K562 (cell line): ENCODE results near the gene SLC10A2. TPM values are rescaled to one million over a fixed set of nuclear protein-coding genes. Genes with fewer than 3 reads are reported as not detected.

Source experiments
- ATAC-seq: fragments of 200-7000 bp; cut with Tn5 transposase; 3 replicates; pipeline ENCODE4 v1.9.1; 2020; ENCODE audit warnings: moderate library complexity
- BruUV-seq: library from RNA; stranded (reverse); fragments of 400-500 nt; replicated peaks from 2 replicates; lab custom pipeline; 2021; lab: Mats Ljungman, UMichigan
- CTCF ChIA-PET: fragments of 300-600 bp; formaldehyde crosslinking; extraction: SDS; loops from one replicate; lab custom pipeline; 2021; ENCODE audit warnings: low intra/inter-chr PET ratio; lab: Yijun Ruan, JAX
- POLR2A ChIA-PET: fragments of 300-600, 350-650 bp; sonication (Branson Sonifier 250); formaldehyde crosslinking; extraction: SDS; loops from one replicate; lab custom pipeline; 2021; ENCODE audit warnings: antibody characterized with exemption, inconsistent platforms; lab: Yijun Ruan, JAX
- DNase-seq, 4 experiments: peaks; one replicate each; pipeline versions ENCODE4 v3.0.0 to v3.0.0-alpha.2; 2011 to 2018; ENCODE audit warnings: low spot score in 3 of 4, mixed read lengths in 3 of 4; ENCODE audit errors: extremely low read depth in 1 of 4
- FAIRE-seq: peaks from 2 replicates; lab custom pipeline; 2011; peaks lifted over from hg19 to GRCh38; lab: Jason Lieb, UNC
- H2AFZ ChIP-seq: 2 replicates; pipeline ENCODE4 v1.6.0; 2011; ENCODE audit warnings: low read depth, low read length, control low read depth, inconsistent platforms
- H3K27ac ChIP-seq: fragments of 200-600 bp; 3 replicates; pipeline ENCODE4 v1.8.0; 2011; ENCODE audit warnings: low read depth, mild to moderate bottlenecking, control low read depth, inconsistent platforms, low read length, moderate library complexity, mixed read lengths; ENCODE audit errors: extremely low read depth
- H3K27me3 ChIP-seq, 2 experiments: fragments of 300-600 bp in 1 of 2; 2 replicates in 1 of 2; 3 replicates in 1 of 2; pipeline versions ENCODE4 v1.6.0 to v1.8.0; 2011; ENCODE audit warnings: inconsistent platforms in 2 of 2, low read length in 2 of 2, mild to moderate bottlenecking in 1 of 2, mixed read lengths in 1 of 2, moderate library complexity in 1 of 2; ENCODE audit not compliant: control insufficient read depth in 2 of 2, insufficient read depth in 2 of 2
- H3K36me3 ChIP-seq: fragments of 300-600 bp; 3 replicates; pipeline ENCODE4 v1.8.0; 2011; ENCODE audit warnings: mild to moderate bottlenecking, low read length, inconsistent platforms; ENCODE audit not compliant: control insufficient read depth, insufficient read depth
- H3K4me1 ChIP-seq, 2 experiments: fragments of 200-600 bp in 1 of 2; replicated peaks in 1 of 2; 2 replicates in 1 of 2; 3 replicates in 1 of 2; pipeline versions ENCODE4 v1.5.1 to v1.8.0; 2011; ENCODE audit warnings: inconsistent platforms in 2 of 2, low read length in 2 of 2, mild to moderate bottlenecking in 1 of 2, mixed read lengths in 1 of 2, moderate library complexity in 1 of 2; ENCODE audit not compliant: control insufficient read depth in 2 of 2, insufficient read depth in 2 of 2
- H3K4me2 ChIP-seq: 2 replicates; pipeline ENCODE4 v1.6.1; 2011; ENCODE audit warnings: low read length, control low read depth, inconsistent platforms, mixed read lengths; ENCODE audit not compliant: insufficient read depth
- H3K4me3 ChIP-seq: fragments of 200-600 bp; sonication (generic), shearing (Covaris generic); 2 replicates; pipeline ENCODE4 v1.5.1; 2016; ENCODE audit warnings: control low read depth, inconsistent platforms
- H3K79me2 ChIP-seq: fragments of 200-600 bp; 3 replicates; pipeline ENCODE4 v1.8.0; 2011; ENCODE audit warnings: low read length, inconsistent platforms; ENCODE audit not compliant: control insufficient read depth, insufficient read depth
- H3K9ac ChIP-seq, 2 experiments: 2 replicates each; pipeline versions ENCODE4 v1.6.0 to v1.6.1; 2011; ENCODE audit warnings: low read depth in 2 of 2, low read length in 2 of 2, control low read depth in 1 of 2, inconsistent platforms in 1 of 2, mild to moderate bottlenecking in 1 of 2, mixed read lengths in 1 of 2; ENCODE audit not compliant: insufficient read depth in 1 of 2
- H3K9me1 ChIP-seq: one replicate; pipeline ENCODE4 v1.6.0; 2011; ENCODE audit warnings: inconsistent platforms, mild to moderate bottlenecking, low read length, moderate library complexity; ENCODE audit not compliant: control insufficient read depth, insufficient read depth
- H3K9me3 ChIP-seq: replicated peaks from 2 replicates; pipeline ENCODE4 v1.5.1; 2011; ENCODE audit warnings: low read depth, low read length, inconsistent platforms; ENCODE audit not compliant: control insufficient read depth, insufficient read depth
- H4K20me1 ChIP-seq: replicated peaks from 2 replicates; pipeline ENCODE4 v1.6.1; 2011; ENCODE audit warnings: low read length, inconsistent platforms, mixed read lengths; ENCODE audit not compliant: control insufficient read depth, insufficient read depth
- CBFA2T3 ChIP-seq: fragments of 450-650 bp; IDR thresholded peaks from 2 replicates; pipeline ENCODE4 v1.6.1; 2017
- EP400 ChIP-seq: fragments of 450-650 bp; IDR thresholded peaks from 2 replicates; pipeline ENCODE4 v1.6.1; 2017; ENCODE audit warnings: antibody characterized with exemption, mild to moderate bottlenecking, moderate library complexity
- FOS ChIP-seq: IDR thresholded peaks from 3 replicates; pipeline ENCODE4 v1.6.1; 2011; ENCODE audit not compliant: insufficient read length; ENCODE audit errors: extremely low read depth
- HDGF ChIP-seq: fragments of 450-650 bp; IDR thresholded peaks from 2 replicates; pipeline ENCODE4 v1.6.1; 2016
- HSF4 ChIP-seq: fragments of 250-450 bp; sonication (Bioruptor Pico); IDR thresholded peaks from 2 replicates; pipeline ENCODE4 v2.1.2; 2022; ENCODE audit warnings: mild to moderate bottlenecking, moderate library complexity, borderline replicate concordance
- ZNF184 ChIP-seq: sonication (generic); formaldehyde crosslinking; IDR thresholded peaks from 2 replicates; pipeline ENCODE4 v1.5.0; 2020; ENCODE audit warnings: missing genetic modification reagents
- WGBS: fragments of 100-300 bp; shearing (Covaris generic); methylation state at CpG from one replicate; pipeline ENCODE4 v1.1.6; 2016; ENCODE audit warnings: low coverage, mixed read lengths; ENCODE audit not compliant: insufficient coverage; ENCODE audit errors: missing lambda C conversion rate; 5-methylcytosine and 5-hydroxymethylcytosine counted together
- in situ Hi-C: fragments of 300-500 bp; cut with MboI; formaldehyde crosslinking; loops from 4 replicates; pipeline ENCODE4 v1.15.0; 2018; ENCODE audit warnings: inconsistent platforms, mixed read lengths
- intact Hi-C: fragments of 100-400 bp; cut with micrococcal nuclease; formaldehyde crosslinking; loops from 2 replicates; pipeline ENCODE4 v1.14.2; 2022
- polyA plus RNA-seq, 8 experiments: library from polyadenylated mRNA; depleted of rRNA in 4 of 8; stranded (reverse) in 5 of 8; unstranded in 3 of 8; fragments of >200 nt; fragmentation: Nextera tagmentation in 2 of 8; fragmentation: Illumina TruSeq in 1 of 8; extraction: Ambion mirVana in 2 of 8; extraction: Trizol in 1 of 8; gene quantifications; 2 replicates each; pipeline versions ENCODE4 v1.2.1 to v1.2.3, GENCODE V29; 2011 to 2014; ENCODE audit warnings: inconsistent platforms in 1 of 8, missing spikeins in 1 of 8
- total RNA-seq, 7 experiments: library from RNA; depleted of rRNA in 6 of 7; stranded (reverse); fragments of >200 nt in 6 of 7; fragmentation: Illumina TruSeq in 2 of 7; extraction: Trizol in 2 of 7; gene quantifications; 2 replicates each; pipeline versions ENCODE4 v1.2.1 to v1.2.3, GENCODE V29; 2011 to 2021; ENCODE audit warnings: low replicate concordance in 1 of 7
- TF ChIP-seq, protein P1 (sequence below), 2 experiments: IDR thresholded peaks; 2 replicates each; pipeline ENCODE4 v1.6.1; 2012; ENCODE audit warnings: improper control_type of control experiment in 2 of 2, low read depth in 2 of 2, low read length in 2 of 2, borderline replicate concordance in 1 of 2
- TF ChIP-seq, protein P2 (sequence below): fragments of 250-450 bp; sonication (Bioruptor Pico); IDR thresholded peaks from 2 replicates; pipeline ENCODE4 v1.6.1; 2021; ENCODE audit warnings: mild to moderate bottlenecking

The SLC10A2 gene
- total and polyA plus RNA-seq, 9 of the 15 experiments (the other 6 are each of a cell fraction or from before 2014, with no cell fraction given) = not detected

DNA sequence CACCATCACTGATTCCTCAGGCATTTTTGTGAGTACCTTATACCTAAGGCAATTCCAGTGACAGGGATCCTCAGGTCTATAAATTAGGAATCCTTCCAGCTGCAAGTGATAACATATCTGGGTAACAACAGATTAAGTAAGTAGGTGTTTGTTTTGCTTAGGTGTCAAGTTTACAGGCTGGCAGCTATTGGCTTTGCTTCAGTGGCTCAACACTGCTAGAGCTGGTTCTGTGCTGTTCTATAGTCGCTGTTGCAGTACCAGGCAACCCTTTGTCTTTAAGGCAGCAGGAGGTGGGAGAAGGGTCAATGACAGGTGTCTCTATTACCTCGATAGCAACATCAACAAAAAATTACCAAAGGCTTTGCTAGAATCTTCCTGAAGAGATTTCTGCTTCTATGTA, 27.0 kb downstream of the SLC10A2 start:
- in situ Hi-C loops (no loop called here), intact Hi-C loops (no loop called here)
- POLR2A ChIA-PET = no interaction called here
- no peak overlapping the region for H2AFZ ChIP-seq
- no peak for DNase-seq
- BruUV-seq = no TSS peak
- H4K20me1 ChIP-seq = no peaks in the 10 kb centered on the region
- CTCF ChIA-PET = no interaction called here
- TF ChIP-seq, protein P1, sequence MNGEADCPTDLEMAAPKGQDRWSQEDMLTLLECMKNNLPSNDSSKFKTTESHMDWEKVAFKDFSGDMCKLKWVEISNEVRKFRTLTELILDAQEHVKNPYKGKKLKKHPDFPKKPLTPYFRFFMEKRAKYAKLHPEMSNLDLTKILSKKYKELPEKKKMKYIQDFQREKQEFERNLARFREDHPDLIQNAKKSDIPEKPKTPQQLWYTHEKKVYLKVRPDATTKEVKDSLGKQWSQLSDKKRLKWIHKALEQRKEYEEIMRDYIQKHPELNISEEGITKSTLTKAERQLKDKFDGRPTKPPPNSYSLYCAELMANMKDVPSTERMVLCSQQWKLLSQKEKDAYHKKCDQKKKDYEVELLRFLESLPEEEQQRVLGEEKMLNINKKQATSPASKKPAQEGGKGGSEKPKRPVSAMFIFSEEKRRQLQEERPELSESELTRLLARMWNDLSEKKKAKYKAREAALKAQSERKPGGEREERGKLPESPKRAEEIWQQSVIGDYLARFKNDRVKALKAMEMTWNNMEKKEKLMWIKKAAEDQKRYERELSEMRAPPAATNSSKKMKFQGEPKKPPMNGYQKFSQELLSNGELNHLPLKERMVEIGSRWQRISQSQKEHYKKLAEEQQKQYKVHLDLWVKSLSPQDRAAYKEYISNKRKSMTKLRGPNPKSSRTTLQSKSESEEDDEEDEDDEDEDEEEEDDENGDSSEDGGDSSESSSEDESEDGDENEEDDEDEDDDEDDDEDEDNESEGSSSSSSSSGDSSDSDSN (IDR thresholded peaks at IDR 0.05; ENCODE audit: borderline replicate concordance in 1 of 2, low read depth in 2 of 2, low read length in 2 of 2) = no peak
- TF ChIP-seq EP400 (no peak), CBFA2T3 (no peak), ZNF184 (CRISPR knock-in tag) (no peak), FOS (no peak), HSF4 (no peak), HDGF (no peak)
- TF ChIP-seq, protein P2, sequence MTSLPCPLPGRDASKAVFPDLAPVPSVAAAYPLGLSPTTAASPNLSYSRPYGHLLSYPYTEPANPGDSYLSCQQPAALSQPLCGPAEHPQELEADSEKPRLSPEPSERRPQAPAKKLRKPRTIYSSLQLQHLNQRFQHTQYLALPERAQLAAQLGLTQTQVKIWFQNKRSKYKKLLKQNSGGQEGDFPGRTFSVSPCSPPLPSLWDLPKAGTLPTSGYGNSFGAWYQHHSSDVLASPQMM (CRISPR knock-in tag) = no peak
- H3K36me3 ChIP-seq = no peaks in the 10 kb centered on the region
- H3K4me2 ChIP-seq = no peak overlapping the region
- no peaks in the 10 kb centered on the region for H3K9me3 ChIP-seq
- H3K9me1 ChIP-seq = no peaks in the 10 kb centered on the region
- H3K9ac ChIP-seq = no peak overlapping the region
- no peaks in the 10 kb centered on the region for H3K79me2 ChIP-seq
- H3K4me1 ChIP-seq = no peaks in the 10 kb centered on the region
- H3K27me3 ChIP-seq = no peaks in the 10 kb centered on the region
- no peak overlapping the region for H3K27ac ChIP-seq
- no peak overlapping the region for H3K4me3 ChIP-seq
- no peak for ATAC-seq
- WGBS = 0% methylated on average over 2 of the region's 2 CpGs
- no peak for FAIRE-seq
